Measurements from ENCODE around the gene HNRNPL.

DNA sequence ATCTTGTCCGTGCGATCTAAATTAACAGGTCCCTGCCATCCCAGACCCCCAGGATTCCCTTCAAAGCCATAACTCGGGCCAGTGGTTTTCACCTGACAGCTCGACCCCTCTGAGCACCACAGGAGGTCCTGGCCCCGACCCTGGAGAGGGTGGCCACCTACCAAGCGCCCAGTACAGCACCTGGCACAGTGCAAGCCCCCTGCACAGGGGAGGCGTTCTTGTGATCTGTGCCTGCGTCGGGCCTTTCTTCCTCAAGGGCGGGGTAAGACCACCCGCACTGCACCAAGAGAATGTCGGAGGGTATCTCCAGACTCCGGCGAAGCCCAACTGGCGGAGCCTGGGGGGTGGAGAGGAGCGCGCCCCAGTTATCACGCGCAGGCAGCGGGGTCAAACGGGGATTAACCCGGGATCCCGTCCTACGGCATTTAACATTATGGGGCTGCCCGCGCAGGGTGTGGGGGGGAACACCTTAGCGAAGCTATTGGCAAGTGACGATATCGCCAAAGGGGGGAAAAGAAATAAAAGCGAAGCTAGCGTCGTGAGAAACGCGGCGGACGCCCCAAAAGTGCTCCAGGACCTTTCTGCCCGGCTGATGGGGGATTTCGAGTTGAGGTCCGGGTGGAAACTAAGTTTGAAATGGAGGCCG lies 1.3 kb upstream of the HNRNPL start:
- TF ChIP-seq POLR2AphosphoS5 (IDR thresholded peaks at IDR 0.05; ENCODE audit: borderline replicate concordance, low read depth, low read length) (no peak), EZH2 (IDR thresholded peaks at IDR 0.05) (no peak), FOXP2 (optimal IDR thresholded peaks at IDR 0.05; ENCODE audit: control extremely low read depth, extremely low read length, insufficient read depth) (no peak)
